ENCODE results near the gene ATP6V1F.

GRCh38 chr7:128831178-128831993 lies 31.3 kb upstream of the ATP6V1F start:
- no peak for TF ChIP-seq EZH2phosphoT487 (IDR thresholded peaks at IDR 0.05; ENCODE audit: insufficient read depth, low read depth)
- no peak for TF ChIP-seq EZH2 (IDR thresholded peaks at IDR 0.05; ENCODE audit: insufficient read depth, poor library complexity, severe bottlenecking)

All from GM23248 (cell line).